Left hindlimb (tissue), 1 donor: ENCODE measurements around the gene MED12L.

ENCODE experiments used
- DNase-seq: peaks from one replicate; pipeline ENCODE4 v3.0.0-alpha.2; 2018

The MED12L gene

GRCh38 chr3:151479452-151479851 lies 394.0 kb downstream of the MED12L start:
- DNase-seq: no peak

- DNase-seq: no peak
These were observed 395.0 kb downstream of the MED12L start for GRCh38 chr3:151480492-151480891.

- DNase-seq: no peak
These were observed 398.0 kb downstream of the MED12L start for GRCh38 chr3:151483488-151483887.

GRCh38 chr3:151483961-151484520 lies 398.6 kb downstream of the MED12L start:
- DNase-seq: no peak
